ENCODE measurements around the gene MYRF. TPM values are rescaled to one million over a fixed set of nuclear protein-coding genes. Genes with fewer than 3 reads are reported as not detected.

Gene MYRF
- total RNA-seq, 1 donor from 2014 or later: 1.9 TPM

DNA sequence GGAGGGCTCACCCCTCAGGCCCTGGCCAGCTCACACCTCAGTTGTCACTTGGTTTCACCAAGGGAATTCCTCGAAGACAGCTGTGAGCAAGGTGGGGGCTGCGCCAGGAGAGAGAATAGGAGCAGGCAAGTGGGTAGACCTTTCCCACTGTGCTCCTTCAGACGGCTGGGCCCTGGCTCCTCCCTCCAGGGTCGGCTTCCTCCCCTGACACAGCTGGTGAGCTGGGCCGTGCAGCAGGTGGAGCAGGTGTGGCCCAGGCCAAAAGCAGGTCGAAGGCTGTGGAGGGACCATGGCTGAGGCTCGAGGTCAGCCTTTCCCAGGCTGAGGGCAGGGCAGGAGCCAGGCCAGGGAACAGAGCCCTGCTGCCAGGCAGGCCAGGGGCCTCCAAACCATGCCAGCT, 12.5 kb upstream of the MYRF start:
- H3K27me3 Mint-ChIP-seq (ENCODE audit: insufficient read depth, low read depth): peaks cover 2% of the 10 kb centered on the region

DNA sequence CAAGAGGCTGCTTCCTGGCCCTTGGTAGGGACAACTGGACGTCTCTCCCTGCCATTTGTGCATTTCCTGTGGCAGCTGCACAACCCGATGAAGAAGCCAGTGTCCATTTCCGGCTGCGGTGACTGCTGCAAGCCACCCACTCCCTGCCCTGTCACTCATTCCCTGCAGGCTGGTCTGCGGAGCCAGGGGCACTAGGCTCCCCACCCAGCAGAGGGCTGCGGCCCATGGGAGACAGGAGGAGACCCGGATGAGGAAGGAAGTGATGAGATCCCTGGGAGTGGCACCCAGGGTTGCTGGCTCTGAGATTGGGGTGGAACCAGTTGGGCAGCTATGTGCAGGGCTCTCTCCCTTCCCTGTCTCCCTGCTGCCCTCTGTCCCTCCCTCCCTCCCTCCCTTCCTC, 10.0 kb upstream of the MYRF start:
- Histone ChIP-seq H3K36me3 (no peaks in the 10 kb centered on the region), H3K27me3 (no peaks in the 10 kb centered on the region), H4K20me1 (ENCODE audit: low read depth) (no peaks in the 10 kb centered on the region), H3K9ac (no peak overlapping the region), H3K27ac (no peak overlapping the region), H3K4me3 (no peak overlapping the region), H3K4me2 (no peak overlapping the region), H3K9me3 (ENCODE audit: low read depth) (no peaks in the 10 kb centered on the region), H3F3A (ENCODE audit: low read depth) (no peaks in the 10 kb centered on the region), H3K79me2 (ENCODE audit: low read depth) (no peaks in the 10 kb centered on the region), H3K4me1 (peaks cover 5% of the 10 kb centered on the region), H2AFZ (replicated peaks) (no peak overlapping the region)
- DNase-seq (ENCODE audit: low spot score): no peak
- Mint-ChIP-seq H3K27me3 (ENCODE audit: insufficient read depth, low read depth) (peaks cover 2% of the 10 kb centered on the region), H3K4me3 (no peak overlapping the region), H3K9me3 (no peaks in the 10 kb centered on the region), H3K27ac (peak overlapping the region; percentile 63), H3K4me1 (peaks cover 13% of the 10 kb centered on the region), H3K36me3 (no peaks in the 10 kb centered on the region)
- TF ChIP-seq EZH2 (IDR thresholded peaks at IDR 0.05): no peak
- TF ChIP-seq, protein P1, sequence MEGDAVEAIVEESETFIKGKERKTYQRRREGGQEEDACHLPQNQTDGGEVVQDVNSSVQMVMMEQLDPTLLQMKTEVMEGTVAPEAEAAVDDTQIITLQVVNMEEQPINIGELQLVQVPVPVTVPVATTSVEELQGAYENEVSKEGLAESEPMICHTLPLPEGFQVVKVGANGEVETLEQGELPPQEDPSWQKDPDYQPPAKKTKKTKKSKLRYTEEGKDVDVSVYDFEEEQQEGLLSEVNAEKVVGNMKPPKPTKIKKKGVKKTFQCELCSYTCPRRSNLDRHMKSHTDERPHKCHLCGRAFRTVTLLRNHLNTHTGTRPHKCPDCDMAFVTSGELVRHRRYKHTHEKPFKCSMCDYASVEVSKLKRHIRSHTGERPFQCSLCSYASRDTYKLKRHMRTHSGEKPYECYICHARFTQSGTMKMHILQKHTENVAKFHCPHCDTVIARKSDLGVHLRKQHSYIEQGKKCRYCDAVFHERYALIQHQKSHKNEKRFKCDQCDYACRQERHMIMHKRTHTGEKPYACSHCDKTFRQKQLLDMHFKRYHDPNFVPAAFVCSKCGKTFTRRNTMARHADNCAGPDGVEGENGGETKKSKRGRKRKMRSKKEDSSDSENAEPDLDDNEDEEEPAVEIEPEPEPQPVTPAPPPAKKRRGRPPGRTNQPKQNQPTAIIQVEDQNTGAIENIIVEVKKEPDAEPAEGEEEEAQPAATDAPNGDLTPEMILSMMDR (IDR thresholded peaks at IDR 0.05): no peak
- no peak for TF ChIP-seq EZH2phosphoT487 (IDR thresholded peaks at IDR 0.05)

More for the DNA sequence above, 12.5 kb upstream of the MYRF start:
- TF ChIP-seq, protein P1 (IDR thresholded peaks at IDR 0.05): no peak
- TF ChIP-seq EZH2phosphoT487 (IDR thresholded peaks at IDR 0.05) (no peak), EZH2 (IDR thresholded peaks at IDR 0.05) (no peak)
- DNase-seq (ENCODE audit: low spot score): no peak
- H4K20me1 ChIP-seq (ENCODE audit: low read depth): no peaks in the 10 kb centered on the region
- H3K4me2 ChIP-seq: no peak overlapping the region
- no peak overlapping the region for H3K27ac Mint-ChIP-seq
- peaks cover 3% of the 10 kb centered on the region for H3K4me1 Mint-ChIP-seq
- no peaks in the 10 kb centered on the region for H3K9me3 Mint-ChIP-seq
- H3K4me3 ChIP-seq: no peak overlapping the region
- H3K27me3 ChIP-seq: no peaks in the 10 kb centered on the region
- no peaks in the 10 kb centered on the region for H3K79me2 ChIP-seq (ENCODE audit: low read depth)
- no peak overlapping the region for H3K9ac ChIP-seq
- no peaks in the 10 kb centered on the region for H3K36me3 Mint-ChIP-seq
- no peaks in the 10 kb centered on the region for H3K9me3 ChIP-seq (ENCODE audit: low read depth)
- H3K4me1 ChIP-seq: no peaks in the 10 kb centered on the region
- no peaks in the 10 kb centered on the region for H3F3A ChIP-seq (ENCODE audit: low read depth)
- no peak overlapping the region for H2AFZ ChIP-seq (replicated peaks)
- H3K36me3 ChIP-seq: no peaks in the 10 kb centered on the region
- H3K4me3 Mint-ChIP-seq: no peak overlapping the region
- no peak overlapping the region for H3K27ac ChIP-seq

DNA sequence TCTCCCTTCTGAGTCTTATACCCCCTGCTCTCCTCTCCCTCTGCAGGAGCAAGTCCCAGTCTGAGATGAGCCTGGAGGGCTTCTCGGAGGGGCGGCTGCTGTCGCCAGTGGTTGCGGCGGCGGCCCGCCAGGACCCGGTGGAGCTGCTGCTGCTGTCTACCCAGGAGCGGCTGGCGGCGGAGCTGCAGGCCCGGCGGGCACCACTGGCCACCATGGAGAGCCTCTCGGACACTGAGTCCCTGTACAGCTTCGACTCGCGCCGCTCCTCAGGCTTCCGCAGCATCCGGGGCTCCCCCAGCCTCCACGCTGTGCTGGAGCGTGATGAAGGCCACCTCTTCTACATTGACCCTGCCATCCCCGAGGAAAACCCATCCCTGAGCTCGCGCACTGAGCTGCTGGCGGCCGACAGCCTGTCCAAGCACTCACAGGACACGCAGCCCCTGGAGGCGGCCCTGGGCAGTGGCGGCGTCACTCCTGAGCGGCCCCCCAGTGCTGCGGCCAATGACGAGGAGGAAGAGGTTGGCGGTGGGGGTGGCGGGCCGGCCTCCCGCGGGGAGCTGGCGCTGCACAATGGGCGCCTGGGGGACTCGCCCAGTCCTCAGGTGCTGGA, 8.8 kb upstream of the MYRF start:
- Mint-ChIP-seq H3K9me3 (no peaks in the 10 kb centered on the region), H3K4me3 (no peak overlapping the region), H3K4me1 (peaks cover 19% of the 10 kb centered on the region), H3K27ac (no peak overlapping the region), H3K36me3 (no peaks in the 10 kb centered on the region), H3K27me3 (ENCODE audit: insufficient read depth, low read depth) (peaks cover 2% of the 10 kb centered on the region)
- Histone ChIP-seq H3K27me3 (no peaks in the 10 kb centered on the region), H3K4me1 (peaks cover 5% of the 10 kb centered on the region), H2AFZ (replicated peaks) (no peak overlapping the region), H3K36me3 (no peaks in the 10 kb centered on the region), H4K20me1 (ENCODE audit: low read depth) (no peaks in the 10 kb centered on the region), H3K9ac (no peak overlapping the region), H3K79me2 (ENCODE audit: low read depth) (no peaks in the 10 kb centered on the region), H3K4me3 (no peak overlapping the region), H3K4me2 (no peak overlapping the region), H3K9me3 (ENCODE audit: low read depth) (no peaks in the 10 kb centered on the region), H3K27ac (no peak overlapping the region), H3F3A (ENCODE audit: low read depth) (no peaks in the 10 kb centered on the region)
- TF ChIP-seq EZH2 (IDR thresholded peaks at IDR 0.05) (no peak), EZH2phosphoT487 (IDR thresholded peaks at IDR 0.05) (no peak)
- TF ChIP-seq, protein P1 (IDR thresholded peaks at IDR 0.05): no peak
- peak; percentile 40 for DNase-seq (ENCODE audit: low spot score)

Measured in neural progenitor cell (in vitro differentiated cells).